Activated effector memory CD4-positive, alpha-beta T cell treated with anti-CD3 and anti-CD28 coated beads, Interleukin-2, amount 50 U/mL, for 16 hours (primary cell): Measurements from ENCODE around the gene PTCH2.
A peak's percentile ranks its signal among the peaks of the same experiment; 100 is the strongest.

Experiments
- DNase-seq: peaks from one replicate; pipeline ENCODE4 v3.0.0-alpha.2; 2020

Gene PTCH2

GRCh38 chr1:44819608-44820327 is 23.3 kb downstream of the PTCH2 start:
- peak; percentile 90 for DNase-seq

GRCh38 chr1:44819196-44819607 is 23.9 kb downstream of the PTCH2 start:
- DNase-seq: no peak

- DNase-seq: peak; percentile 60
These were observed 25.1 kb downstream of the PTCH2 start for GRCh38 chr1:44817771-44818495.

- DNase-seq: no peak
These were observed 25.7 kb downstream of the PTCH2 start for GRCh38 chr1:44817307-44817706.

- DNase-seq: peak; percentile 47
These were observed 27.1 kb downstream of the PTCH2 start for GRCh38 chr1:44815926-44816325.

GRCh38 chr1:44812822-44813543 is 30.1 kb downstream of the PTCH2 start:
- peak; percentile 66 for DNase-seq

GRCh38 chr1:44811234-44811633 is 31.8 kb downstream of the PTCH2 start:
- DNase-seq: peak; percentile 34

- peak; percentile 62 for DNase-seq
These were observed 32.3 kb downstream of the PTCH2 start for GRCh38 chr1:44810762-44811105.

GRCh38 chr1:44810101-44810761 is 32.8 kb downstream of the PTCH2 start:
- peak; percentile 80 for DNase-seq

- DNase-seq: peak; percentile 94
These were observed 33.8 kb downstream of the PTCH2 start for GRCh38 chr1:44808938-44809917.

- peak; percentile 92 for DNase-seq
These were observed 34.8 kb downstream of the PTCH2 start, which contains the start of gene BTBD19 for GRCh38 chr1:44808063-44808937. Gene BTBD19 (plus strand): TSS chr1:44808523. CDS start chr1:44808821, 298 bp downstream.

- DNase-seq: peak; percentile 95
These were observed 35.5 kb downstream of the PTCH2 start for GRCh38 chr1:44807364-44808062.

- no peak for DNase-seq
These were observed 36.2 kb downstream of the PTCH2 start, which contains the start of gene DYNLT4 for GRCh38 chr1:44806704-44807363. Gene DYNLT4 (minus strand): TSS chr1:44807351. CDS start chr1:44806668, 683 bp downstream.

GRCh38 chr1:44806025-44806703 is 36.9 kb downstream of the PTCH2 start:
- peak; percentile 72 for DNase-seq

- peak; percentile 63 for DNase-seq
These were observed 37.6 kb downstream of the PTCH2 start for GRCh38 chr1:44805311-44806024.

- DNase-seq: peak; percentile 64
These were observed 39.5 kb downstream of the PTCH2 start for GRCh38 chr1:44803312-44804095.

GRCh38 chr1:44803062-44803311 is 40.1 kb downstream of the PTCH2 start:
- no peak for DNase-seq
